T-cell (primary cell): ENCODE data around the gene WDR76. TPM values are rescaled to one million over a fixed set of nuclear protein-coding genes. Genes with fewer than 3 reads are reported as not detected.

ENCODE experiments used
- ATAC-seq, 4 experiments: fragments of 200-7000 bp in 3 of 4; fragments of 150-1000 bp in 1 of 4; cut with Tn5 transposase; replicated peaks in 1 of 4; 1 replicate in 3 of 4; 2 replicates in 1 of 4; pipeline ENCODE4 v1.10.0; 2021; ENCODE audit warnings: moderate library complexity in 3 of 4, mild to moderate bottlenecking in 2 of 4, moderate number of reproducible peaks in 1 of 4
- CTCF ChIA-PET, 2 donors: fragments of 300-600 bp; sonication (Branson Sonifier 250); formaldehyde crosslinking; loops; one replicate each; lab custom pipeline; 2022; ENCODE audit warnings: antibody characterized with exemption in 2 of 2; lab: Charles Lee
- POLR2A ChIA-PET, 2 donors: fragments of 300-600 bp; sonication (Branson Sonifier 250); formaldehyde crosslinking; loops; one replicate each; lab custom pipeline; 2022; ENCODE audit warnings: antibody characterized with exemption in 2 of 2; lab: Charles Lee
- DNase-seq, 35 experiments: peaks; one replicate each; pipeline versions ENCODE4 v3.0.0 to v3.0.0-alpha.2; 2013 to 2023
- H3K27ac ChIP-seq: one replicate; pipeline ENCODE4 v1.5.1; 2013; ENCODE audit warnings: low read length
- H3K27me3 ChIP-seq, 2 experiments: replicated peaks in 1 of 2; 1 replicate in 1 of 2; 2 replicates in 1 of 2; pipeline versions ENCODE4 v1.6.1 to v1.7.0; 2013; ENCODE audit warnings: low read length in 1 of 2, mixed read lengths in 1 of 2; ENCODE audit not compliant: control insufficient read depth in 2 of 2, insufficient read depth in 2 of 2; ENCODE audit errors: extremely low read depth in 1 of 2
- H3K36me3 ChIP-seq, 2 donors: 1 replicate in 1 of 2; 2 replicates in 1 of 2; pipeline versions ENCODE4 v1.6.1 to v1.7.0; 2013; ENCODE audit warnings: low read length in 1 of 2; ENCODE audit not compliant: control insufficient read depth in 2 of 2, insufficient read depth in 1 of 2; ENCODE audit errors: extremely low read depth in 1 of 2
- H3K4me1 ChIP-seq, 2 experiments: 1 replicate in 1 of 2; 2 replicates in 1 of 2; pipeline versions ENCODE4 v1.6.1 to v1.7.0; 2013; ENCODE audit warnings: low read length in 2 of 2, mixed read lengths in 1 of 2; ENCODE audit not compliant: insufficient read depth in 2 of 2, control insufficient read depth in 1 of 2; ENCODE audit errors: extremely low read depth in 1 of 2
- H3K4me3 ChIP-seq, 2 donors: 1 replicate in 1 of 2; 2 replicates in 1 of 2; pipeline versions ENCODE4 v1.5.1 to v1.7.0; 2013; ENCODE audit warnings: mild to moderate bottlenecking in 2 of 2, low read length in 1 of 2, moderate library complexity in 1 of 2; ENCODE audit not compliant: control insufficient read depth in 1 of 2; ENCODE audit errors: extremely low read depth in 1 of 2
- H3K9me3 ChIP-seq: 2 replicates; pipeline ENCODE4 v1.7.0; 2013
- H3K27ac Mint-ChIP-seq, 2 donors: one replicate each; pipeline ENCODE4 v1.8.0; 2020 to 2021; ENCODE audit warnings: mild to moderate bottlenecking in 2 of 2, mixed read lengths in 2 of 2
- H3K27me3 Mint-ChIP-seq, 2 donors: one replicate each; pipeline ENCODE4 v1.8.0; 2021 to 2022; ENCODE audit warnings: mixed read lengths in 2 of 2
- H3K36me3 Mint-ChIP-seq: one replicate; pipeline ENCODE4 v1.8.0; 2021; ENCODE audit warnings: mixed read lengths
- H3K4me1 Mint-ChIP-seq, 3 donors: one replicate each; pipeline ENCODE4 v1.8.0; 2020 to 2022; ENCODE audit warnings: mixed read lengths in 3 of 3, mild to moderate bottlenecking in 1 of 3
- H3K4me3 Mint-ChIP-seq, 3 donors: one replicate each; pipeline ENCODE4 v1.8.0; 2020 to 2022; ENCODE audit warnings: mild to moderate bottlenecking in 3 of 3, mixed read lengths in 3 of 3, moderate library complexity in 3 of 3
- H3K9me3 Mint-ChIP-seq, 3 donors: one replicate each; pipeline ENCODE4 v1.8.0; 2020 to 2022; ENCODE audit warnings: mixed read lengths in 3 of 3
- WGBS: methylation state at CpG from one replicate; pipeline ENCODE4 v1.1.5; 2013; ENCODE audit warnings: missing lambda C conversion rate; ENCODE audit not compliant: insufficient coverage; 5-methylcytosine and 5-hydroxymethylcytosine counted together
- total RNA-seq, 35 experiments: library from RNA in 6 of 35; stranded (reverse) in 6 of 35; fragments of 120-200 nt in 1 of 35; gene quantifications; one replicate each; pipeline versions ENCODE4 v1.2.1 to v1.2.4 and lab custom pipeline; 2013 to 2026

The WDR76 gene
- total RNA-seq, 5 donors from 2014 or later (not counting 1 experiment from before 2014, with no cell fraction given), result 10.5 to 12.4 (median 11.6) TPM

DNA sequence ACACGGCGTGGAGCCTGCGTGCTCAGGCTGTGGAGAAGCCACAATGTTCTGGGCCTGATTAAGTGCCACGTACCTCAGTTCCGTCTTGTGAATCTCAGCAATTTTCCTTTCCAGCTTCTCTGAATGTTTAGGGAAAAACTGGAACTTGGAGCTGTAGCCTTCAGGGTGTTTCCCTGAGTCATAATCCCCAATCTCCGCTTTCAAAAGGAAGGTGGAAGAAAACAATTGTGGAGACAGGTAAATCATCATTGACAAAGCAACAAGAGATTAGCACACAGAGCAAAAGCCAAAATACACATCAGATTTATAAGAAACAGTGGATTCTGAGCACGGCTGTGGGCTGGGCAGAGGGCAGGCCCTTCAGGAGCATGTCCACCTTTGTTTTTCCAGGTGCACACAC lies 79.0 kb downstream of the WDR76 start:
- peaks cover 5 to 6% (median 6%) of the 10 kb centered on the region in 3 donors for H3K4me1 Mint-ChIP-seq
- no peaks in the 10 kb centered on the region for H3K9me3 Mint-ChIP-seq
- H3K27me3 ChIP-seq, result no peaks in the 10 kb centered on the region
- no peak overlapping the region for H3K4me3 Mint-ChIP-seq
- no peaks in the 10 kb centered on the region for H3K27me3 Mint-ChIP-seq
- no peaks in the 10 kb centered on the region for H3K36me3 Mint-ChIP-seq
- peaks cover 0 to 2% of the 10 kb centered on the region in 2 experiments for H3K4me1 ChIP-seq
- POLR2A ChIA-PET, result no interaction called here
- CTCF ChIA-PET, result interaction anchor here in 1 of 2 donors (0.7 kb wide), 1 partner anchor 34 kb away, joined by 3 read pairs; no protein-coding TSS in a partner anchor
- no peak overlapping the region for H3K4me3 ChIP-seq
- DNase-seq (no peak), ATAC-seq (no peak)
- no peaks in the 10 kb centered on the region for H3K36me3 ChIP-seq
- H3K9me3 ChIP-seq, result no peaks in the 10 kb centered on the region
- WGBS, result 94% methylated on average over 6 of the region's 7 CpGs
- no peak overlapping the region for H3K27ac Mint-ChIP-seq
- H3K27ac ChIP-seq, result no peak overlapping the region

GRCh38 chr15:43908516-43909050 lies 81.8 kb downstream of the WDR76 start:
- POLR2A ChIA-PET, result no interaction called here
- Mint-ChIP-seq H3K4me1 (peaks cover 5 to 6% (median 6%) of the 10 kb centered on the region in 3 donors), H3K27ac (no peak overlapping the region), H3K27me3 (peaks cover 0 to 3% of the 10 kb centered on the region in 2 donors), H3K36me3 (no peaks in the 10 kb centered on the region), H3K4me3 (no peak overlapping the region), H3K9me3 (no peaks in the 10 kb centered on the region)
- CTCF ChIA-PET, result no interaction called here
- 83% methylated on average over 2 of the region's 4 CpGs for WGBS
- DNase-seq, result no peak
- H3K27me3 ChIP-seq, result no peaks in the 10 kb centered on the region
- no peaks in the 10 kb centered on the region for H3K36me3 ChIP-seq
- no peak overlapping the region for H3K4me3 ChIP-seq
- ATAC-seq, result no peak
- no peaks in the 10 kb centered on the region for H3K9me3 ChIP-seq
- peaks cover 0 to 2% of the 10 kb centered on the region in 2 experiments for H3K4me1 ChIP-seq
- H3K27ac ChIP-seq, result no peak overlapping the region

- WGBS, result 90% methylated on average over 1 of the region's 4 CpGs
These were observed 84.5 kb downstream of the WDR76 start for GRCh38 chr15:43911235-43911781.

GRCh38 chr15:43912208-43912607 lies 85.4 kb downstream of the WDR76 start:
- Mint-ChIP-seq H3K9me3 (no peaks in the 10 kb centered on the region), H3K4me3 (no peak overlapping the region), H3K27me3 (peaks cover 0 to 3% of the 10 kb centered on the region in 2 donors), H3K4me1 (no peaks in the 10 kb centered on the region), H3K36me3 (no peaks in the 10 kb centered on the region), H3K27ac (no peak overlapping the region)
- WGBS, result no CpG with 5 or more reads among the region's 6 CpGs
- Histone ChIP-seq H3K4me3 (no peak overlapping the region), H3K9me3 (no peaks in the 10 kb centered on the region), H3K27me3 (no peaks in the 10 kb centered on the region), H3K27ac (no peak overlapping the region), H3K4me1 (no peaks in the 10 kb centered on the region), H3K36me3 (no peaks in the 10 kb centered on the region)
- DNase-seq, result no peak
- POLR2A ChIA-PET, result no interaction called here
- no peak for ATAC-seq
- CTCF ChIA-PET, result no interaction called here

More at GRCh38 chr15:43911235-43911781, 84.5 kb downstream of the WDR76 start:
- Mint-ChIP-seq H3K36me3 (no peaks in the 10 kb centered on the region), H3K27me3 (peaks cover 0 to 3% of the 10 kb centered on the region in 2 donors), H3K27ac (no peak overlapping the region), H3K4me1 (no peaks in the 10 kb centered on the region), H3K9me3 (no peaks in the 10 kb centered on the region), H3K4me3 (no peak overlapping the region)
- H3K9me3 ChIP-seq, result no peaks in the 10 kb centered on the region
- H3K4me1 ChIP-seq, result no peaks in the 10 kb centered on the region
- no peak for ATAC-seq
- no peak for DNase-seq
- POLR2A ChIA-PET, result no interaction called here
- no peak overlapping the region for H3K27ac ChIP-seq
- no peaks in the 10 kb centered on the region for H3K36me3 ChIP-seq
- CTCF ChIA-PET, result no interaction called here
- no peak overlapping the region for H3K4me3 ChIP-seq
- no peaks in the 10 kb centered on the region for H3K27me3 ChIP-seq

GRCh38 chr15:43913026-43913780 lies 86.4 kb downstream of the WDR76 start:
- DNase-seq (no peak), ATAC-seq (no peak)
- Histone ChIP-seq H3K27ac (no peak overlapping the region), H3K4me3 (no peak overlapping the region), H3K27me3 (no peaks in the 10 kb centered on the region), H3K36me3 (no peaks in the 10 kb centered on the region), H3K4me1 (no peaks in the 10 kb centered on the region), H3K9me3 (no peaks in the 10 kb centered on the region)
- H3K4me1 Mint-ChIP-seq, result no peaks in the 10 kb centered on the region
- ChIA-PET POLR2A (no interaction called here), CTCF (no interaction called here)
- no peak overlapping the region for H3K27ac Mint-ChIP-seq
- H3K27me3 Mint-ChIP-seq, result peaks cover 2 to 3% of the 10 kb centered on the region in 2 donors
- H3K9me3 Mint-ChIP-seq, result no peaks in the 10 kb centered on the region
- WGBS, result no CpG with 5 or more reads among the region's 1 CpG
- H3K36me3 Mint-ChIP-seq, result no peaks in the 10 kb centered on the region
- H3K4me3 Mint-ChIP-seq, result no peak overlapping the region

DNA sequence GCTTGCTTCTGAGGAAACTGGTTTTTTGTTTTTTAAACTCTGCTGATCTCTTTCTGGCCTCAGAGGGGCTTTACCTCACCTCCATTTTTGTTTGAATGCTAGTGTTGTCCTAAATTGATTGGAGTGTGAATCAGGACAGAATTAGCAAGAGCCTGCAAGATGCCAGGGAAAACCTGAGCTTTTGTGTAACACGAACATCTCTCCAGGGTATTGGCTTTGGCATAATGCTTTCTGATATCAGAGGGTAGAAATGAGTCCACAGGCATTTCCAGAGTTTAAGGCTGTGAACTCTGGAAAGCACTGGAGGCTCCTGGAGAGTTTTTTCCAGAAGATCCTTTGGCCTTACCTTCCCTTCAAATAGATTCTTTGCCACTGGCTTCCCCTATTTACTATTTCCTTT lies 87.1 kb downstream of the WDR76 start:
- H3K9me3 ChIP-seq, result no peaks in the 10 kb centered on the region
- no peaks in the 10 kb centered on the region for H3K36me3 ChIP-seq
- no peaks in the 10 kb centered on the region for H3K27me3 ChIP-seq
- Mint-ChIP-seq H3K27me3 (peaks cover 2 to 5% of the 10 kb centered on the region in 2 donors), H3K4me3 (no peak overlapping the region), H3K4me1 (no peaks in the 10 kb centered on the region), H3K9me3 (no peaks in the 10 kb centered on the region), H3K36me3 (no peaks in the 10 kb centered on the region), H3K27ac (no peak overlapping the region)
- whole genome bisulfite sequencing, result no CpG with 5 or more reads among the region's 1 CpG
- CTCF ChIA-PET, result no interaction called here
- no peak overlapping the region for H3K4me3 ChIP-seq
- H3K4me1 ChIP-seq, result no peaks in the 10 kb centered on the region
- ATAC-seq, result no peak
- no peak for DNase-seq
- POLR2A ChIA-PET, result no interaction called here
- H3K27ac ChIP-seq, result no peak overlapping the region
